K562 treated with DMSO at 1 percent for 4 hours (cell line): ENCODE data around the gene ITGB6. TPM values are rescaled to one million over a fixed set of nuclear protein-coding genes. Genes with fewer than 3 reads are reported as not detected.

Experiments
- total RNA-seq: library from RNA; unstranded; fragments of 300-600 nt; gene quantifications from 2 replicates; pipeline ENCODE4 v1.2.3, GENCODE V29; 2022; ENCODE audit not compliant: insufficient read depth

ITGB6 gene
- not detected in 2 replicates for total RNA-seq

GRCh38 chr2:160199683-160200389 is at the start of gene ITGB6:
TSS of gene ITGB6 (minus strand) at chr2:160200272. CDS start at chr2:160200063, 209 bp downstream.

GRCh38 chr2:160062292-160063005 is 137.6 kb downstream of the ITGB6 start, which contains the start of gene PLA2R1:
TSS of gene PLA2R1 (minus strand) at chr2:160062615. CDS start at chr2:160062403, 212 bp downstream.

Other genes starting within 250 kb of the ITGB6 start
- not detected in 2 replicates for gene PLA2R1, start 137.7 kb downstream of the ITGB6 start, total RNA-seq